Measurements from ENCODE around the gene AP4M1. TPM values are rescaled to one million over a fixed set of nuclear protein-coding genes. Genes with fewer than 3 reads are reported as not detected.

AP4M1 gene
- total and polyA plus RNA-seq, 4 donors = 3.3 to 5.5 (median 4.8) TPM

DNA sequence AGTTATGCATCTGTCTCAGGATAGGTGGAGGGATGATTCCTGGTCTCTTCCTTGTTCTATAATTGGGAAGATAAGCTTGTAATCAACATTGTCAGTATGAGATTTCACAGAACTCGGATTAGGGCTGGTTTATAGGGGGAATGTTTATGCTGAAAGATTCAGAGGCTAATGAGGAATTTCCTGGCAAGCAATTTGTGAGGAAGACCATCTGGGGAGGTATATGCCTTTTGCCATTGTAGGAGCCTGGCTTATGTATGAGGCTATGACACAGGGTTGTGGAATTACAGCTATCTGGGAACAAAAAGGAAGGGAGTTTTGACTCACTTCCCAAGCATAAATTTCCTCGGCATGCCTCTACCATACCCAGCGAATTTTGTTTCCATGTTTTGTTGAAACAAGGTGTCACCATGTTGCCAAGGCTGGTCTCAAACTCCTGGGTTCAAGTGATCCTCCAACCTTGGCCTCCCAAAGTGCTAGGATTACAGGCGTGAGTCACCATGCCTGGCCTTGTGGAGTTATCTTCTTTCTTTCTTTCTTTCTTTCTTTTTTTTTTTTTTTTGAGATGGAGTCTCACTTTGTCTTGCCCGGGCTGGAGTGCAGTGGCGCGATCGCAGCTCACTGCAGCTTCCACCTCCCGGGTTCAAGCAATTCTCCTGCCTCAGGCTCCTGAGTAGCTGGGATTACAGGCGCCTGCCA is 14.2 kb upstream of the AP4M1 start:
- Histone ChIP-seq H3K27ac (ENCODE audit: low read depth in 1 of 2, low read length in 2 of 2) (no peak overlapping the region), H3K4me1 (ENCODE audit: control insufficient read depth in 4 of 4, insufficient read depth in 4 of 4, low read length in 3 of 4) (peaks cover 9 to 25% (median 17%) of the 10 kb centered on the region in 4 donors), H3K36me3 (ENCODE audit: control insufficient read depth in 4 of 4, insufficient read depth in 3 of 4, low read depth in 1 of 4, low read length in 3 of 4) (peaks cover 6 to 19% (median 11%) of the 10 kb centered on the region in 4 donors), H3K9me3 (ENCODE audit: control insufficient read depth in 4 of 4, low read length in 3 of 4) (no peaks in the 10 kb centered on the region), H3K27me3 (ENCODE audit: control insufficient read depth in 4 of 4, insufficient read depth in 4 of 4, low read length in 3 of 4) (no peaks in the 10 kb centered on the region), H3K9ac (ENCODE audit: low read depth in 1 of 2, low read length in 2 of 2) (peak overlapping the region in 1 of 2 donors; percentile 4), H3K4me3 (ENCODE audit: low read depth in 1 of 3, low read length in 3 of 3) (no peak overlapping the region)
- DNase-seq (ENCODE audit: low spot score) = no peak
- 85% methylated on average over 10 of the region's 10 CpGs for WGBS
- TF ChIP-seq NR2F2 (IDR thresholded peaks at IDR 0.05) = peak; percentile 69
- no peak for TF ChIP-seq GABPA (IDR thresholded peaks at IDR 0.05 in 1 of 2, conservative IDR thresholded peaks at IDR 0.05 in 1 of 2)
- no peak for TF ChIP-seq HNF4G (IDR thresholded peaks at IDR 0.05)
- peak; percentile 17 to 31 for TF ChIP-seq JUND (IDR thresholded peaks at IDR 0.05)
- TF ChIP-seq, protein P1, sequence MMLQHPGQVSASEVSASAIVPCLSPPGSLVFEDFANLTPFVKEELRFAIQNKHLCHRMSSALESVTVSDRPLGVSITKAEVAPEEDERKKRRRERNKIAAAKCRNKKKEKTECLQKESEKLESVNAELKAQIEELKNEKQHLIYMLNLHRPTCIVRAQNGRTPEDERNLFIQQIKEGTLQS (IDR thresholded peaks at IDR 0.05) = no peak
- TF ChIP-seq, protein P2, sequence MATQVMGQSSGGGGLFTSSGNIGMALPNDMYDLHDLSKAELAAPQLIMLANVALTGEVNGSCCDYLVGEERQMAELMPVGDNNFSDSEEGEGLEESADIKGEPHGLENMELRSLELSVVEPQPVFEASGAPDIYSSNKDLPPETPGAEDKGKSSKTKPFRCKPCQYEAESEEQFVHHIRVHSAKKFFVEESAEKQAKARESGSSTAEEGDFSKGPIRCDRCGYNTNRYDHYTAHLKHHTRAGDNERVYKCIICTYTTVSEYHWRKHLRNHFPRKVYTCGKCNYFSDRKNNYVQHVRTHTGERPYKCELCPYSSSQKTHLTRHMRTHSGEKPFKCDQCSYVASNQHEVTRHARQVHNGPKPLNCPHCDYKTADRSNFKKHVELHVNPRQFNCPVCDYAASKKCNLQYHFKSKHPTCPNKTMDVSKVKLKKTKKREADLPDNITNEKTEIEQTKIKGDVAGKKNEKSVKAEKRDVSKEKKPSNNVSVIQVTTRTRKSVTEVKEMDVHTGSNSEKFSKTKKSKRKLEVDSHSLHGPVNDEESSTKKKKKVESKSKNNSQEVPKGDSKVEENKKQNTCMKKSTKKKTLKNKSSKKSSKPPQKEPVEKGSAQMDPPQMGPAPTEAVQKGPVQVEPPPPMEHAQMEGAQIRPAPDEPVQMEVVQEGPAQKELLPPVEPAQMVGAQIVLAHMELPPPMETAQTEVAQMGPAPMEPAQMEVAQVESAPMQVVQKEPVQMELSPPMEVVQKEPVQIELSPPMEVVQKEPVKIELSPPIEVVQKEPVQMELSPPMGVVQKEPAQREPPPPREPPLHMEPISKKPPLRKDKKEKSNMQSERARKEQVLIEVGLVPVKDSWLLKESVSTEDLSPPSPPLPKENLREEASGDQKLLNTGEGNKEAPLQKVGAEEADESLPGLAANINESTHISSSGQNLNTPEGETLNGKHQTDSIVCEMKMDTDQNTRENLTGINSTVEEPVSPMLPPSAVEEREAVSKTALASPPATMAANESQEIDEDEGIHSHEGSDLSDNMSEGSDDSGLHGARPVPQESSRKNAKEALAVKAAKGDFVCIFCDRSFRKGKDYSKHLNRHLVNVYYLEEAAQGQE (IDR thresholded peaks at IDR 0.05) = peak; percentile 15
- TF ChIP-seq RXRA (IDR thresholded peaks at IDR 0.05) = peak; percentile 21 to 23
- TF ChIP-seq SP1 (IDR thresholded peaks at IDR 0.05) = peak; percentile 27

DNA sequence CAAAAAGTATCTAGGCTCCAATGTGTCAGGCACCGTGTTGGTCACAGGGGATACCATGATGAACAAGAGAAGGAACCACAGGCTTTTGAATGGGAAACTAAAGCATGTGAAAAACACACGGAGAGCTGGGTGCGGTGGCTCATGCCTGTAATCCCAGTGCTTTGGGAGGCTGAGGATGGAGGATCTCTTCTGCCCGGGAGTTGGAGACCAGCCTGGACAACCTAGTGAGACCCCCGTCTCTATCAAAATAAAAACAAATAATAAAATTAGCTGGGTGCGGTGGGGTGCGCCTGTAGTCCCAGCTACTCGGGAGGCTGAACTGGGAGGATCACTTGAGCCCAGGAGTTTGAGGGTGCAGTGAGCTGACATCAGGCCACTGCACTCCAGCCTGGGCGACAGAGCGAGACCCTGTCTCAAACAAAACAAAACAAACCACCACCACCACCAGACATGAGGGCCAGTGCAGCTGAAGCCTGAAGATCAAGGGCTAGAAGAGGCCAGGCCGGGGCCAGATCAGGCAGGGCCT is 13.3 kb upstream of the AP4M1 start:
- Histone ChIP-seq H3K4me1 (ENCODE audit: control insufficient read depth in 4 of 4, insufficient read depth in 4 of 4, low read length in 3 of 4) (peaks cover 9 to 19% (median 13%) of the 10 kb centered on the region in 4 donors), H3K27me3 (ENCODE audit: control insufficient read depth in 4 of 4, insufficient read depth in 4 of 4, low read length in 3 of 4) (no peaks in the 10 kb centered on the region), H3K27ac (ENCODE audit: low read depth in 1 of 2, low read length in 2 of 2) (peak overlapping the region; percentile 82 to 94), H3K4me3 (ENCODE audit: low read depth in 1 of 3, low read length in 3 of 3) (peak overlapping the region; percentile 77 to 94 (median 80)), H3K9ac (ENCODE audit: low read depth in 1 of 2, low read length in 2 of 2) (peak overlapping the region; percentile 51 to 75), H3K36me3 (ENCODE audit: control insufficient read depth in 4 of 4, insufficient read depth in 3 of 4, low read depth in 1 of 4, low read length in 3 of 4) (peaks cover 12 to 29% (median 18%) of the 10 kb centered on the region in 4 donors), H3K9me3 (ENCODE audit: control insufficient read depth in 4 of 4, low read length in 3 of 4) (no peaks in the 10 kb centered on the region)
- 79% methylated on average over 11 of the region's 11 CpGs for WGBS
- DNase-seq (ENCODE audit: low spot score) = no peak
- TF ChIP-seq, protein P3, sequence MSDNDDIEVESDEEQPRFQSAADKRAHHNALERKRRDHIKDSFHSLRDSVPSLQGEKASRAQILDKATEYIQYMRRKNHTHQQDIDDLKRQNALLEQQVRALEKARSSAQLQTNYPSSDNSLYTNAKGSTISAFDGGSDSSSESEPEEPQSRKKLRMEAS (IDR thresholded peaks at IDR 0.05) = no peak
- TF ChIP-seq, protein P1 (IDR thresholded peaks at IDR 0.05) = no peak
- TF ChIP-seq JUND (IDR thresholded peaks at IDR 0.05) = no peak
- TF ChIP-seq GABPA (IDR thresholded peaks at IDR 0.05 in 1 of 2, conservative IDR thresholded peaks at IDR 0.05 in 1 of 2) = no peak
- no peak for TF ChIP-seq NR2F2 (IDR thresholded peaks at IDR 0.05)
- TF ChIP-seq, protein P4, sequence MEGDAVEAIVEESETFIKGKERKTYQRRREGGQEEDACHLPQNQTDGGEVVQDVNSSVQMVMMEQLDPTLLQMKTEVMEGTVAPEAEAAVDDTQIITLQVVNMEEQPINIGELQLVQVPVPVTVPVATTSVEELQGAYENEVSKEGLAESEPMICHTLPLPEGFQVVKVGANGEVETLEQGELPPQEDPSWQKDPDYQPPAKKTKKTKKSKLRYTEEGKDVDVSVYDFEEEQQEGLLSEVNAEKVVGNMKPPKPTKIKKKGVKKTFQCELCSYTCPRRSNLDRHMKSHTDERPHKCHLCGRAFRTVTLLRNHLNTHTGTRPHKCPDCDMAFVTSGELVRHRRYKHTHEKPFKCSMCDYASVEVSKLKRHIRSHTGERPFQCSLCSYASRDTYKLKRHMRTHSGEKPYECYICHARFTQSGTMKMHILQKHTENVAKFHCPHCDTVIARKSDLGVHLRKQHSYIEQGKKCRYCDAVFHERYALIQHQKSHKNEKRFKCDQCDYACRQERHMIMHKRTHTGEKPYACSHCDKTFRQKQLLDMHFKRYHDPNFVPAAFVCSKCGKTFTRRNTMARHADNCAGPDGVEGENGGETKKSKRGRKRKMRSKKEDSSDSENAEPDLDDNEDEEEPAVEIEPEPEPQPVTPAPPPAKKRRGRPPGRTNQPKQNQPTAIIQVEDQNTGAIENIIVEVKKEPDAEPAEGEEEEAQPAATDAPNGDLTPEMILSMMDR (IDR thresholded peaks at IDR 0.05; ENCODE audit: low read depth, low read length, missing input control) = no peak
- TF ChIP-seq FOXA1 (IDR thresholded peaks at IDR 0.05) = no peak
- TF ChIP-seq, protein P2 (IDR thresholded peaks at IDR 0.05) = no peak
- no peak for TF ChIP-seq HNF4G (IDR thresholded peaks at IDR 0.05)
- TF ChIP-seq TAF1 (conservative IDR thresholded peaks at IDR 0.05) = no peak
- no peak for TF ChIP-seq YY1 (IDR thresholded peaks at IDR 0.05)
- TF ChIP-seq FOXA2 (IDR thresholded peaks at IDR 0.05) = no peak
- no peak for TF ChIP-seq SP1 (IDR thresholded peaks at IDR 0.05)
- TF ChIP-seq, protein P5, sequence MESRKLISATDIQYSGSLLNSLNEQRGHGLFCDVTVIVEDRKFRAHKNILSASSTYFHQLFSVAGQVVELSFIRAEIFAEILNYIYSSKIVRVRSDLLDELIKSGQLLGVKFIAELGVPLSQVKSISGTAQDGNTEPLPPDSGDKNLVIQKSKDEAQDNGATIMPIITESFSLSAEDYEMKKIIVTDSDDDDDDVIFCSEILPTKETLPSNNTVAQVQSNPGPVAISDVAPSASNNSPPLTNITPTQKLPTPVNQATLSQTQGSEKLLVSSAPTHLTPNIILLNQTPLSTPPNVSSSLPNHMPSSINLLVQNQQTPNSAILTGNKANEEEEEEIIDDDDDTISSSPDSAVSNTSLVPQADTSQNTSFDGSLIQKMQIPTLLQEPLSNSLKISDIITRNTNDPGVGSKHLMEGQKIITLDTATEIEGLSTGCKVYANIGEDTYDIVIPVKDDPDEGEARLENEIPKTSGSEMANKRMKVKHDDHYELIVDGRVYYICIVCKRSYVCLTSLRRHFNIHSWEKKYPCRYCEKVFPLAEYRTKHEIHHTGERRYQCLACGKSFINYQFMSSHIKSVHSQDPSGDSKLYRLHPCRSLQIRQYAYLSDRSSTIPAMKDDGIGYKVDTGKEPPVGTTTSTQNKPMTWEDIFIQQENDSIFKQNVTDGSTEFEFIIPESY (IDR thresholded peaks at IDR 0.05) = no peak
- no peak for TF ChIP-seq RXRA (IDR thresholded peaks at IDR 0.05)
- no peak for TF ChIP-seq EGR1 (IDR thresholded peaks at IDR 0.05; ENCODE audit: low read depth in 2 of 2)
- TF ChIP-seq HNF4A (conservative IDR thresholded peaks at IDR 0.05) = no peak
- TF ChIP-seq RAD21 (IDR thresholded peaks at IDR 0.05) = no peak
